K562 (cell line): ENCODE results near the gene RNU5D-1. TPM values are rescaled to one million over a fixed set of nuclear protein-coding genes. Genes with fewer than 3 reads are reported as not detected.
A peak's percentile ranks its signal among the peaks of the same experiment; 100 is the strongest.

Experiments
- ATAC-seq: fragments of 200-7000 bp; cut with Tn5 transposase; 3 replicates; pipeline ENCODE4 v1.9.1; 2020; ENCODE audit warnings: moderate library complexity
- BruUV-seq: library from RNA; stranded (reverse); fragments of 400-500 nt; replicated peaks from 2 replicates; lab custom pipeline; 2021; lab: Mats Ljungman, UMichigan
- CTCF ChIA-PET: fragments of 300-600 bp; formaldehyde crosslinking; extraction: SDS; loops from one replicate; lab custom pipeline; 2021; ENCODE audit warnings: low intra/inter-chr PET ratio; lab: Yijun Ruan, JAX
- POLR2A ChIA-PET: fragments of 300-600, 350-650 bp; sonication (Branson Sonifier 250); formaldehyde crosslinking; extraction: SDS; loops from one replicate; lab custom pipeline; 2021; ENCODE audit warnings: antibody characterized with exemption, inconsistent platforms; lab: Yijun Ruan, JAX
- DNase-seq, 4 experiments: peaks; one replicate each; pipeline versions ENCODE4 v3.0.0 to v3.0.0-alpha.2; 2011 to 2018; ENCODE audit warnings: low spot score in 3 of 4, mixed read lengths in 3 of 4; ENCODE audit errors: extremely low read depth in 1 of 4
- FAIRE-seq: peaks from 2 replicates; lab custom pipeline; 2011; peaks lifted over from hg19 to GRCh38; lab: Jason Lieb, UNC
- H2AFZ ChIP-seq: 2 replicates; pipeline ENCODE4 v1.6.0; 2011; ENCODE audit warnings: low read depth, low read length, control low read depth, inconsistent platforms
- H3K27ac ChIP-seq: fragments of 200-600 bp; 3 replicates; pipeline ENCODE4 v1.8.0; 2011; ENCODE audit warnings: low read depth, mild to moderate bottlenecking, control low read depth, inconsistent platforms, low read length, moderate library complexity, mixed read lengths; ENCODE audit errors: extremely low read depth
- H3K27me3 ChIP-seq, 2 experiments: fragments of 300-600 bp in 1 of 2; 2 replicates in 1 of 2; 3 replicates in 1 of 2; pipeline versions ENCODE4 v1.6.0 to v1.8.0; 2011; ENCODE audit warnings: inconsistent platforms in 2 of 2, low read length in 2 of 2, mild to moderate bottlenecking in 1 of 2, mixed read lengths in 1 of 2, moderate library complexity in 1 of 2; ENCODE audit not compliant: control insufficient read depth in 2 of 2, insufficient read depth in 2 of 2
- H3K36me3 ChIP-seq: fragments of 300-600 bp; 3 replicates; pipeline ENCODE4 v1.8.0; 2011; ENCODE audit warnings: mild to moderate bottlenecking, low read length, inconsistent platforms; ENCODE audit not compliant: control insufficient read depth, insufficient read depth
- H3K4me1 ChIP-seq, 2 experiments: fragments of 200-600 bp in 1 of 2; replicated peaks in 1 of 2; 2 replicates in 1 of 2; 3 replicates in 1 of 2; pipeline versions ENCODE4 v1.5.1 to v1.8.0; 2011; ENCODE audit warnings: inconsistent platforms in 2 of 2, low read length in 2 of 2, mild to moderate bottlenecking in 1 of 2, mixed read lengths in 1 of 2, moderate library complexity in 1 of 2; ENCODE audit not compliant: control insufficient read depth in 2 of 2, insufficient read depth in 2 of 2
- H3K4me2 ChIP-seq: 2 replicates; pipeline ENCODE4 v1.6.1; 2011; ENCODE audit warnings: low read length, control low read depth, inconsistent platforms, mixed read lengths; ENCODE audit not compliant: insufficient read depth
- H3K4me3 ChIP-seq: fragments of 200-600 bp; sonication (generic), shearing (Covaris generic); 2 replicates; pipeline ENCODE4 v1.5.1; 2016; ENCODE audit warnings: control low read depth, inconsistent platforms
- H3K79me2 ChIP-seq: fragments of 200-600 bp; 3 replicates; pipeline ENCODE4 v1.8.0; 2011; ENCODE audit warnings: low read length, inconsistent platforms; ENCODE audit not compliant: control insufficient read depth, insufficient read depth
- H3K9ac ChIP-seq, 2 experiments: 2 replicates each; pipeline versions ENCODE4 v1.6.0 to v1.6.1; 2011; ENCODE audit warnings: low read depth in 2 of 2, low read length in 2 of 2, control low read depth in 1 of 2, inconsistent platforms in 1 of 2, mild to moderate bottlenecking in 1 of 2, mixed read lengths in 1 of 2; ENCODE audit not compliant: insufficient read depth in 1 of 2
- H3K9me1 ChIP-seq: one replicate; pipeline ENCODE4 v1.6.0; 2011; ENCODE audit warnings: inconsistent platforms, mild to moderate bottlenecking, low read length, moderate library complexity; ENCODE audit not compliant: control insufficient read depth, insufficient read depth
- H3K9me3 ChIP-seq: replicated peaks from 2 replicates; pipeline ENCODE4 v1.5.1; 2011; ENCODE audit warnings: low read depth, low read length, inconsistent platforms; ENCODE audit not compliant: control insufficient read depth, insufficient read depth
- H4K20me1 ChIP-seq: replicated peaks from 2 replicates; pipeline ENCODE4 v1.6.1; 2011; ENCODE audit warnings: low read length, inconsistent platforms, mixed read lengths; ENCODE audit not compliant: control insufficient read depth, insufficient read depth
- FOSL1 ChIP-seq: fragments of 200-800 bp; sonication (Bioruptor generic); conservative IDR thresholded peaks from 2 replicates; pipeline ENCODE4 v1.6.1; 2016; ENCODE audit warnings: missing genetic modification characterization, missing compliant biosample characterization
- HLTF ChIP-seq: fragments of 450-650 bp; IDR thresholded peaks from 2 replicates; pipeline ENCODE4 v1.6.1; 2016
- HNRNPUL1 ChIP-seq: fragments of 200-400 bp; formaldehyde crosslinking; IDR thresholded peaks from 2 replicates; pipeline ENCODE4 v1.6.1; 2017; ENCODE audit warnings: low read length
- HSF4 ChIP-seq: fragments of 250-450 bp; sonication (Bioruptor Pico); IDR thresholded peaks from 2 replicates; pipeline ENCODE4 v2.1.2; 2022; ENCODE audit warnings: mild to moderate bottlenecking, moderate library complexity, borderline replicate concordance
- NONO ChIP-seq, 2 experiments: fragments of 200-400 bp in 1 of 2; fragments of 450-650 bp in 1 of 2; formaldehyde crosslinking in 1 of 2; IDR thresholded peaks; 2 replicates each; pipeline ENCODE4 v1.6.1; 2017; ENCODE audit warnings: low read depth in 2 of 2, mild to moderate bottlenecking in 2 of 2, moderate library complexity in 2 of 2, low read length in 1 of 2
- WGBS: fragments of 100-300 bp; shearing (Covaris generic); methylation state at CpG from one replicate; pipeline ENCODE4 v1.1.6; 2016; ENCODE audit warnings: low coverage, mixed read lengths; ENCODE audit not compliant: insufficient coverage; ENCODE audit errors: missing lambda C conversion rate; 5-methylcytosine and 5-hydroxymethylcytosine counted together
- in situ Hi-C: fragments of 300-500 bp; cut with MboI; formaldehyde crosslinking; loops from 4 replicates; pipeline ENCODE4 v1.15.0; 2018; ENCODE audit warnings: inconsistent platforms, mixed read lengths
- intact Hi-C: fragments of 100-400 bp; cut with micrococcal nuclease; formaldehyde crosslinking; loops from 2 replicates; pipeline ENCODE4 v1.14.2; 2022
- polyA plus RNA-seq, 8 experiments: library from polyadenylated mRNA; depleted of rRNA in 4 of 8; stranded (reverse) in 5 of 8; unstranded in 3 of 8; fragments of >200 nt; fragmentation: Nextera tagmentation in 2 of 8; fragmentation: Illumina TruSeq in 1 of 8; extraction: Ambion mirVana in 2 of 8; extraction: Trizol in 1 of 8; gene quantifications; 2 replicates each; pipeline versions ENCODE4 v1.2.1 to v1.2.3, GENCODE V29; 2011 to 2014; ENCODE audit warnings: inconsistent platforms in 1 of 8, missing spikeins in 1 of 8
- total RNA-seq, 7 experiments: library from RNA; depleted of rRNA in 6 of 7; stranded (reverse); fragments of >200 nt in 6 of 7; fragmentation: Illumina TruSeq in 2 of 7; extraction: Trizol in 2 of 7; gene quantifications; 2 replicates each; pipeline versions ENCODE4 v1.2.1 to v1.2.3, GENCODE V29; 2011 to 2021; ENCODE audit warnings: low replicate concordance in 1 of 7

RNU5D-1 gene
- total and polyA plus RNA-seq, 9 of the 15 experiments (the other 6 are each of a cell fraction or from before 2014, with no cell fraction given): under 0.01 TPM; not detected in 8

GRCh38 chr1:44713321-44713781, 17.6 kb downstream of the RNU5D-1 start:
- intact Hi-C loops (no loop called here), in situ Hi-C loops (no loop called here)
- no peak overlapping the region for H2AFZ ChIP-seq
- no peak overlapping the region for H3K27ac ChIP-seq
- H3K27me3 ChIP-seq: peaks cover 26% of the 10 kb centered on the region in 2 experiments
- no peak overlapping the region for H3K4me3 ChIP-seq
- FAIRE-seq (no peak), DNase-seq (no peak), ATAC-seq (no peak)
- peaks cover 0 to 3% of the 10 kb centered on the region in 2 experiments; a peak in 2 of 5 replicates for H3K4me1 ChIP-seq
- ChIA-PET POLR2A (interaction anchor here (1.2 to 4.8 kb wide), 3 partner anchors 8 to 14 kb away, joined by 3 to 44 read pairs (median 3); no protein-coding TSS in a partner anchor), CTCF (no interaction called here)
- no peaks in the 10 kb centered on the region for H3K79me2 ChIP-seq
- no peaks in the 10 kb centered on the region for H4K20me1 ChIP-seq
- H3K9me3 ChIP-seq: no peaks in the 10 kb centered on the region
- no peak overlapping the region for H3K4me2 ChIP-seq
- BruUV-seq: no TSS peak
- no peak overlapping the region for H3K9ac ChIP-seq
- no peaks in the 10 kb centered on the region for H3K36me3 ChIP-seq
- peaks cover 3% of the 10 kb centered on the region for H3K9me1 ChIP-seq
- TF ChIP-seq FOSL1 (tag) (0 out of 2 replicates have a peak, but pooled peaks have one; percentile 15), HNRNPUL1 (no peak), HSF4 (CRISPR knock-in tag) (no peak), HLTF (no peak), NONO (IDR thresholded peaks at IDR 0.05; ENCODE audit: low read depth in 2 of 2, low read length in 1 of 2) (no peak)
- 4% methylated on average over 6 of the region's 6 CpGs for WGBS
